WTC11 (cell line): ENCODE data around the gene MAP3K14. TPM values are rescaled to one million over a fixed set of nuclear protein-coding genes. Genes with fewer than 3 reads are reported as not detected.

Experiments
- ATAC-seq: fragments of 200-7000 bp; cut with Tn5 transposase; 2 replicates; pipeline ENCODE4 v1.10.0; 2021; ENCODE audit warnings: mild to moderate bottlenecking, moderate library complexity
- CTCF ChIA-PET: fragments of 300-600 bp; sonication (Branson Sonifier 250); formaldehyde crosslinking; loops from one replicate; lab custom pipeline; 2021; ENCODE audit warnings: antibody characterized with exemption; lab: Charles Lee
- POLR2A ChIA-PET: fragments of 350-600 bp; sonication (Branson Sonifier 250); formaldehyde crosslinking; loops from one replicate; lab custom pipeline; 2021; ENCODE audit warnings: antibody characterized with exemption; lab: Charles Lee
- DNase-seq: peaks from one replicate; pipeline ENCODE4 v3.0.0; 2021; ENCODE audit warnings: low spot score
- H3K27ac Mint-ChIP-seq: 2 replicates; pipeline ENCODE4 v1.8.0; 2021; ENCODE audit warnings: mixed read lengths
- H3K27me3 Mint-ChIP-seq: 2 replicates; pipeline ENCODE4 v1.8.0; 2021; ENCODE audit warnings: low read depth, mild to moderate bottlenecking, moderate library complexity, mixed read lengths
- H3K36me3 Mint-ChIP-seq: 2 replicates; pipeline ENCODE4 v1.8.0; 2021; ENCODE audit warnings: mixed read lengths
- H3K4me1 Mint-ChIP-seq: 2 replicates; pipeline ENCODE4 v1.8.0; 2022; ENCODE audit warnings: mixed read lengths
- H3K4me3 Mint-ChIP-seq: 2 replicates; pipeline ENCODE4 v1.8.0; 2021; ENCODE audit warnings: mild to moderate bottlenecking, moderate library complexity, mixed read lengths
- H3K9me3 Mint-ChIP-seq: 2 replicates; pipeline ENCODE4 v1.8.0; 2021; ENCODE audit warnings: mixed read lengths
- ATF1 ChIP-seq: sonication (generic); formaldehyde crosslinking; IDR thresholded peaks from 2 replicates; pipeline ENCODE4 v1.8.1; 2023; ENCODE audit warnings: mild to moderate bottlenecking, moderate library complexity, missing genetic modification reagents
- CBFB ChIP-seq: sonication (generic); formaldehyde crosslinking; IDR thresholded peaks from 2 replicates; pipeline ENCODE4 v1.8.1; 2022; ENCODE audit warnings: mild to moderate bottlenecking, low read depth, missing genetic modification reagents
- CTCF ChIP-seq: fragments of 200-600 bp; IDR thresholded peaks from 2 replicates; pipeline ENCODE4 v1.8.0; 2022; ENCODE audit warnings: antibody characterized with exemption
- ESRRA ChIP-seq: sonication (generic); formaldehyde crosslinking; IDR thresholded peaks from 2 replicates; pipeline ENCODE4 v1.8.1; 2022; ENCODE audit warnings: mild to moderate bottlenecking, missing genetic modification reagents, borderline replicate concordance
- FOXK1 ChIP-seq: sonication (generic); formaldehyde crosslinking; IDR thresholded peaks from 2 replicates; pipeline ENCODE4 v1.8.0; 2022; ENCODE audit warnings: mild to moderate bottlenecking, moderate library complexity, missing genetic modification reagents
- JUN ChIP-seq: sonication (generic); formaldehyde crosslinking; IDR thresholded peaks from 2 replicates; pipeline ENCODE4 v1.8.0; 2023; ENCODE audit warnings: mild to moderate bottlenecking, missing genetic modification reagents
- NFATC4 ChIP-seq: fragments of 250-450 bp; sonication (Bioruptor Pico); IDR thresholded peaks from 2 replicates; pipeline ENCODE4 v1.9.0; 2021; ENCODE audit warnings: mild to moderate bottlenecking
- PRDM15 ChIP-seq: sonication (generic); formaldehyde crosslinking; IDR thresholded peaks from 2 replicates; pipeline ENCODE4 v1.8.0; 2022; ENCODE audit warnings: missing genetic modification reagents
- RORB ChIP-seq: fragments of 250-450 bp; sonication (Bioruptor Pico); IDR thresholded peaks from 2 replicates; pipeline ENCODE4 v1.9.0; 2021; ENCODE audit warnings: mild to moderate bottlenecking
- SMAD4 ChIP-seq: sonication (generic); formaldehyde crosslinking; IDR thresholded peaks from 2 replicates; pipeline ENCODE4 v1.8.0; 2022; ENCODE audit warnings: mild to moderate bottlenecking, missing genetic modification reagents
- ZBTB43 ChIP-seq: sonication (generic); formaldehyde crosslinking; IDR thresholded peaks from 2 replicates; pipeline ENCODE4 v1.8.1; 2023; ENCODE audit warnings: mild to moderate bottlenecking, missing genetic modification reagents
- ZNF121 ChIP-seq: sonication (generic); formaldehyde crosslinking; IDR thresholded peaks from 2 replicates; pipeline ENCODE4 v1.8.0; 2023; ENCODE audit warnings: missing genetic modification reagents
- total RNA-seq: library from RNA; stranded (reverse); gene quantifications from 3 replicates; pipeline ENCODE4 v1.2.3, GENCODE V29; 2021
- TF ChIP-seq, protein P1 (sequence below): sonication (generic); formaldehyde crosslinking; IDR thresholded peaks from 2 replicates; pipeline ENCODE4 v1.8.1; 2023; ENCODE audit warnings: mild to moderate bottlenecking, moderate library complexity, missing genetic modification reagents
- TF ChIP-seq, protein P2 (sequence below): sonication (generic); formaldehyde crosslinking; IDR thresholded peaks from 2 replicates; pipeline ENCODE4 v1.8.0; 2023; ENCODE audit warnings: missing genetic modification reagents
- TF ChIP-seq, protein P3 (sequence below): sonication (generic); formaldehyde crosslinking; conservative IDR thresholded peaks from 2 replicates; pipeline ENCODE4 v1.8.1; 2023; ENCODE audit warnings: mild to moderate bottlenecking, low read depth, missing genetic modification reagents, moderate library complexity
- TF ChIP-seq, protein P4 (sequence below): sonication (generic); formaldehyde crosslinking; IDR thresholded peaks from 2 replicates; pipeline ENCODE4 v1.8.1; 2022; ENCODE audit warnings: missing genetic modification reagents, borderline replicate concordance

The MAP3K14 gene
- total RNA-seq, 1 experiment from 2014 or later: 4.0 TPM

DNA sequence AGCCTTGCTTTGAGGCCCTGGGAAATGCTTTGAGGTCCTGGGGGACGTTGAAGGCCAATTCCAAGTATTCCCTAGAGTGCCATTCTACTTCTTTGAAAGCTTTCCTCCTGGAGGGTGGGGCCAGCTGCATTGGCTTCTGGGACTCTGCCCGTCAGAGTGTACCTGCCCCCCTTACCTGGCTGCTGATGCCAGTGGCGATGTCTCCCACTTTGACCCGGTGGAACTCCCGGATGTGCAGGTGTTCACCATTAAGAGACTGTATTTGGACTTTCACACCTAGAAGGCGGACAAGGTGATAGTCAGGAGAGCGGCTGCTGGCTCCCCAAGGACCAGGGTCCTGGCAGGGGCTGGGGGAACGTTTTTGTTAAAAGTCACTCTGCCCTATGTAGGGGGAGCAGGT is 51.8 kb downstream of the MAP3K14 start (continued):
- TF ChIP-seq PRDM15 (CRISPR knock-in tag): no peak

DNA sequence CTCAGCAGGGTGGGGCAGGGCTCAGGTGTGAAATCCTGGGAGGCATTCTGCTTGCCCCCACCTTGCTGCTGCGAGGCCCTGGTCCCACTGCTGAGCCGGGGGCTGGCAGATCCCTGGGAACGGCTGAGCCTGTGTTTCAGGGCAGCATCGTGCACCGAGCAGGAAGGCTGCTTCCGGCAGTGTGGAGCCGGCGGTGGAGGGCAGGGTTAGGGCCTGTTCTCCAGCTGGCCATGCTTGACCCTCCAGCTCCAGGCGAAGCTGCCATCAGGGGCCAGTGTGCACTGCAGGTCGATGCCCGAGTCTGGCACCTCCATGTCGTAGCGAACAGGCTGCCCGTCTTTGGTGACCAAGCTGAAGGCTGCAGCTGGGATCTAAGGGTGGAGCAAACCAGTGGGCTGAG is 52.4 kb downstream of the MAP3K14 start:
- TF ChIP-seq ESRRA (CRISPR knock-in tag) (no peak), RORB (no peak)
- TF ChIP-seq, protein P1, sequence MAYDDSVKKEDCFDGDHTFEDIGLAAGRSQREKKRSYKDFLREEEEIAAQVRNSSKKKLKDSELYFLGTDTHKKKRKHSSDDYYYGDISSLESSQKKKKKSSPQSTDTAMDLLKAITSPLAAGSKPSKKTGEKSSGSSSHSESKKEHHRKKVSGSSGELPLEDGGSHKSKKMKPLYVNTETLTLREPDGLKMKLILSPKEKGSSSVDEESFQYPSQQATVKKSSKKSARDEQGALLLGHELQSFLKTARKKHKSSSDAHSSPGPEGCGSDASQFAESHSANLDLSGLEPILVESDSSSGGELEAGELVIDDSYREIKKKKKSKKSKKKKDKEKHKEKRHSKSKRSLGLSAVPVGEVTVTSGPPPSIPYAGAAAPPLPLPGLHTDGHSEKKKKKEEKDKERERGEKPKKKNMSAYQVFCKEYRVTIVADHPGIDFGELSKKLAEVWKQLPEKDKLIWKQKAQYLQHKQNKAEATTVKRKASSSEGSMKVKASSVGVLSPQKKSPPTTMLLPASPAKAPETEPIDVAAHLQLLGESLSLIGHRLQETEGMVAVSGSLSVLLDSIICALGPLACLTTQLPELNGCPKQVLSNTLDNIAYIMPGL (CRISPR knock-in tag): no peak
- TF ChIP-seq, protein P2, sequence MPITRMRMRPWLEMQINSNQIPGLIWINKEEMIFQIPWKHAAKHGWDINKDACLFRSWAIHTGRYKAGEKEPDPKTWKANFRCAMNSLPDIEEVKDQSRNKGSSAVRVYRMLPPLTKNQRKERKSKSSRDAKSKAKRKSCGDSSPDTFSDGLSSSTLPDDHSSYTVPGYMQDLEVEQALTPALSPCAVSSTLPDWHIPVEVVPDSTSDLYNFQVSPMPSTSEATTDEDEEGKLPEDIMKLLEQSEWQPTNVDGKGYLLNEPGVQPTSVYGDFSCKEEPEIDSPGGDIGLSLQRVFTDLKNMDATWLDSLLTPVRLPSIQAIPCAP: no peak
- TF ChIP-seq, protein P3, sequence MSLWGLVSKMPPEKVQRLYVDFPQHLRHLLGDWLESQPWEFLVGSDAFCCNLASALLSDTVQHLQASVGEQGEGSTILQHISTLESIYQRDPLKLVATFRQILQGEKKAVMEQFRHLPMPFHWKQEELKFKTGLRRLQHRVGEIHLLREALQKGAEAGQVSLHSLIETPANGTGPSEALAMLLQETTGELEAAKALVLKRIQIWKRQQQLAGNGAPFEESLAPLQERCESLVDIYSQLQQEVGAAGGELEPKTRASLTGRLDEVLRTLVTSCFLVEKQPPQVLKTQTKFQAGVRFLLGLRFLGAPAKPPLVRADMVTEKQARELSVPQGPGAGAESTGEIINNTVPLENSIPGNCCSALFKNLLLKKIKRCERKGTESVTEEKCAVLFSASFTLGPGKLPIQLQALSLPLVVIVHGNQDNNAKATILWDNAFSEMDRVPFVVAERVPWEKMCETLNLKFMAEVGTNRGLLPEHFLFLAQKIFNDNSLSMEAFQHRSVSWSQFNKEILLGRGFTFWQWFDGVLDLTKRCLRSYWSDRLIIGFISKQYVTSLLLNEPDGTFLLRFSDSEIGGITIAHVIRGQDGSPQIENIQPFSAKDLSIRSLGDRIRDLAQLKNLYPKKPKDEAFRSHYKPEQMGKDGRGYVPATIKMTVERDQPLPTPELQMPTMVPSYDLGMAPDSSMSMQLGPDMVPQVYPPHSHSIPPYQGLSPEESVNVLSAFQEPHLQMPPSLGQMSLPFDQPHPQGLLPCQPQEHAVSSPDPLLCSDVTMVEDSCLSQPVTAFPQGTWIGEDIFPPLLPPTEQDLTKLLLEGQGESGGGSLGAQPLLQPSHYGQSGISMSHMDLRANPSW (CRISPR knock-in tag): no peak
- DNase-seq: no peak
- no peaks in the 10 kb centered on the region for H3K9me3 Mint-ChIP-seq
- no peak overlapping the region for H3K27ac Mint-ChIP-seq
- H3K4me1 Mint-ChIP-seq: peaks cover 9% of the 10 kb centered on the region; the same call in 1 of the 2 replicates
- ATAC-seq: no peak
- no peak overlapping the region for H3K4me3 Mint-ChIP-seq
- H3K36me3 Mint-ChIP-seq: peaks cover 8% of the 10 kb centered on the region; the same call in 1 of the 2 replicates
- CTCF ChIA-PET: interaction anchor here (4.1 kb wide), 1 partner anchor 13 kb away, joined by 16 read pairs; no protein-coding TSS in a partner anchor
- POLR2A ChIA-PET: no interaction called here
- H3K27me3 Mint-ChIP-seq: peaks cover 13% of the 10 kb centered on the region

- Mint-ChIP-seq H3K27ac (no peak overlapping the region), H3K9me3 (no peaks in the 10 kb centered on the region), H3K4me1 (peaks cover 9% of the 10 kb centered on the region; the same call in 1 of the 2 replicates), H3K36me3 (peaks cover 3% of the 10 kb centered on the region; the same call in 1 of the 2 replicates), H3K27me3 (peaks cover 13% of the 10 kb centered on the region), H3K4me3 (no peak overlapping the region)
- ChIA-PET CTCF (interaction anchor here (1.0 to 1.8 kb wide), 5 partner anchors 8 to 78 kb away, joined by 3 to 6 read pairs (median 4); partner anchors contain the start of gene MAP3K14), POLR2A (no interaction called here)
- ATAC-seq (no peak), DNase-seq (no peak)
- TF ChIP-seq NFATC4 (CRISPR knock-in tag) (no peak), JUN (no peak), SMAD4 (CRISPR knock-in tag) (no peak), CBFB (no peak), ZBTB43 (no peak), CTCF (no peak), RORB (no peak), ZNF121 (CRISPR knock-in tag) (no peak), ATF1 (CRISPR knock-in tag) (no peak), FOXK1 (CRISPR knock-in tag) (no peak)
- TF ChIP-seq, protein P1 (CRISPR knock-in tag): no peak
- TF ChIP-seq, protein P4, sequence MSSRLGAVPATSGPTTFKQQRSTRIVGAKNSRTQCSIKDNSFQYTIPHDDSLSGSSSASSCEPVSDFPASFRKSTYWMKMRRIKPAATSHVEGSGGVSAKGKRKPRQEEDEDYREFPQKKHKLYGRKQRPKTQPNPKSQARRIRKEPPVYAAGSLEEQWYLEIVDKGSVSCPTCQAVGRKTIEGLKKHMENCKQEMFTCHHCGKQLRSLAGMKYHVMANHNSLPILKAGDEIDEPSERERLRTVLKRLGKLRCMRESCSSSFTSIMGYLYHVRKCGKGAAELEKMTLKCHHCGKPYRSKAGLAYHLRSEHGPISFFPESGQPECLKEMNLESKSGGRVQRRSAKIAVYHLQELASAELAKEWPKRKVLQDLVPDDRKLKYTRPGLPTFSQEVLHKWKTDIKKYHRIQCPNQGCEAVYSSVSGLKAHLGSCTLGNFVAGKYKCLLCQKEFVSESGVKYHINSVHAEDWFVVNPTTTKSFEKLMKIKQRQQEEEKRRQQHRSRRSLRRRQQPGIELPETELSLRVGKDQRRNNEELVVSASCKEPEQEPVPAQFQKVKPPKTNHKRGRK: no peak
These were observed 53.4 kb downstream of the MAP3K14 start for GRCh38 chr17:45263477-45263860.
